H9 (cell line): ENCODE data around the gene KRT8. TPM values are rescaled to one million over a fixed set of nuclear protein-coding genes. Genes with fewer than 3 reads are reported as not detected.

ENCODE experiments used
- DNase-seq: peaks from one replicate; pipeline ENCODE4 v3.0.0-alpha.2; 2017
- H2AFZ ChIP-seq: one replicate; pipeline ENCODE4 v1.6.1; 2013; ENCODE audit warnings: mild to moderate bottlenecking, low read length, control low read depth, moderate library complexity
- H2AK5ac ChIP-seq: 2 replicates; pipeline ENCODE4 v1.6.1; 2013; ENCODE audit warnings: low read length, control low read depth, mixed read lengths; ENCODE audit not compliant: insufficient read length
- H2BK120ac ChIP-seq: one replicate; pipeline ENCODE4 v1.6.1; 2013; ENCODE audit warnings: low read depth, mild to moderate bottlenecking, low read length, control low read depth, inconsistent platforms; ENCODE audit not compliant: poor library complexity, severe bottlenecking
- H2BK12ac ChIP-seq: 2 replicates; pipeline ENCODE4 v1.6.1; 2013; ENCODE audit warnings: low read length, control low read depth, mixed read lengths, low read depth; ENCODE audit not compliant: insufficient read length
- H2BK15ac ChIP-seq: 2 replicates; pipeline ENCODE4 v1.6.1; 2013; ENCODE audit warnings: low read depth, low read length, control low read depth
- H2BK20ac ChIP-seq: one replicate; pipeline ENCODE4 v1.6.1; 2013; ENCODE audit warnings: low read depth, mild to moderate bottlenecking, low read length, control low read depth, inconsistent platforms; ENCODE audit not compliant: poor library complexity, severe bottlenecking
- H2BK5ac ChIP-seq: 2 replicates; pipeline ENCODE4 v1.6.1; 2013; ENCODE audit warnings: low read length, control low read depth, mixed read lengths; ENCODE audit not compliant: insufficient read length
- H3K14ac ChIP-seq: 2 replicates; pipeline ENCODE4 v1.6.1; 2013; ENCODE audit warnings: low read length, control low read depth; ENCODE audit not compliant: insufficient read depth
- H3K18ac ChIP-seq: 2 replicates; pipeline ENCODE4 v1.6.1; 2013; ENCODE audit warnings: low read depth, mild to moderate bottlenecking, mixed read lengths, low read length, control low read depth; ENCODE audit not compliant: insufficient read length
- H3K23ac ChIP-seq: 2 replicates; pipeline ENCODE4 v1.6.1; 2013; ENCODE audit warnings: low read length, control low read depth, mixed read lengths, low read depth; ENCODE audit not compliant: insufficient read length
- H3K23me2 ChIP-seq: 2 replicates; pipeline ENCODE4 v1.6.1; 2013; ENCODE audit warnings: low read depth, mild to moderate bottlenecking, mixed read lengths, low read length, control low read depth; ENCODE audit not compliant: insufficient read length, poor library complexity, severe bottlenecking
- H3K27ac ChIP-seq: 2 replicates; pipeline ENCODE4 v1.5.1; 2013; ENCODE audit warnings: low read length, control low read depth, mixed read lengths, low read depth; ENCODE audit not compliant: insufficient read length
- H3K27me3 ChIP-seq: 2 replicates; pipeline ENCODE4 v1.6.1; 2013; ENCODE audit warnings: low read length, control low read depth, inconsistent platforms; ENCODE audit not compliant: insufficient read depth
- H3K4ac ChIP-seq: 2 replicates; pipeline ENCODE4 v1.6.1; 2013; ENCODE audit warnings: low read depth, mild to moderate bottlenecking, control low read depth, inconsistent platforms, low read length, moderate library complexity
- H3K4me1 ChIP-seq: 2 replicates; pipeline ENCODE4 v1.6.1; 2013; ENCODE audit warnings: low read length, control low read depth, inconsistent platforms; ENCODE audit not compliant: insufficient read depth
- H3K4me2 ChIP-seq: 2 replicates; pipeline ENCODE4 v1.6.1; 2013; ENCODE audit warnings: low read length, control low read depth, mixed read lengths; ENCODE audit not compliant: insufficient read length, insufficient read depth
- H3K56ac ChIP-seq: 2 replicates; pipeline ENCODE4 v1.6.1; 2013; ENCODE audit warnings: low read depth, mild to moderate bottlenecking, mixed read lengths, low read length, control low read depth; ENCODE audit not compliant: insufficient read length
- H3K79me1 ChIP-seq: 2 replicates; pipeline ENCODE4 v1.6.1; 2013; ENCODE audit warnings: low read depth, mild to moderate bottlenecking, moderate library complexity, low read length, control low read depth, inconsistent platforms; ENCODE audit not compliant: insufficient read depth, poor library complexity, severe bottlenecking
- H3K79me2 ChIP-seq: 2 replicates; pipeline ENCODE4 v1.6.1; 2013; ENCODE audit warnings: low read length, control low read depth, inconsistent platforms; ENCODE audit not compliant: insufficient read depth
- H3K9ac ChIP-seq: 2 replicates; pipeline ENCODE4 v1.6.1; 2013; ENCODE audit warnings: low read length, control low read depth, mixed read lengths; ENCODE audit not compliant: insufficient read length; ENCODE audit errors: extremely low read depth
- H3K9me3 ChIP-seq: one replicate; pipeline ENCODE4 v1.6.1; 2013; ENCODE audit warnings: low read depth, low read length, inconsistent platforms; ENCODE audit not compliant: control insufficient read depth
- H3T11ph ChIP-seq: one replicate; pipeline ENCODE4 v1.6.1; 2013; ENCODE audit warnings: mild to moderate bottlenecking, low read length, control low read depth, inconsistent platforms
- H4K20me1 ChIP-seq: one replicate; pipeline ENCODE4 v1.6.1; 2013; ENCODE audit not compliant: control insufficient read depth, insufficient read length, insufficient read depth
- H4K5ac ChIP-seq: 2 replicates; pipeline ENCODE4 v1.6.1; 2013; ENCODE audit warnings: low read depth, mild to moderate bottlenecking, mixed read lengths, low read length, control low read depth; ENCODE audit not compliant: insufficient read length
- H4K8ac ChIP-seq: replicated peaks from 2 replicates; pipeline ENCODE4 v1.6.1; 2013; ENCODE audit warnings: low read length, control low read depth, mixed read lengths, low read depth; ENCODE audit not compliant: insufficient read length
- H4K91ac ChIP-seq: 2 replicates; pipeline ENCODE4 v1.6.1; 2013; ENCODE audit warnings: low read depth, mild to moderate bottlenecking, moderate library complexity, mixed read lengths, low read length, control low read depth; ENCODE audit not compliant: insufficient read length
- H3K27ac Mint-ChIP-seq, 3 experiments: 2 replicates in 2 of 3; 3 replicates in 1 of 3; pipeline ENCODE4 v1.8.0; 2020 to 2021; ENCODE audit warnings: mixed read lengths in 3 of 3, mild to moderate bottlenecking in 1 of 3, moderate library complexity in 1 of 3
- H3K27me3 Mint-ChIP-seq: 2 replicates; pipeline ENCODE4 v1.8.0; 2021; ENCODE audit warnings: low read depth, mild to moderate bottlenecking, moderate library complexity, mixed read lengths
- H3K36me3 Mint-ChIP-seq, 3 experiments: 2 replicates in 2 of 3; 3 replicates in 1 of 3; pipeline ENCODE4 v1.8.0; 2020 to 2021; ENCODE audit warnings: low read depth in 3 of 3, mixed read lengths in 3 of 3; ENCODE audit not compliant: insufficient read depth in 1 of 3
- H3K4me1 Mint-ChIP-seq, 2 experiments: 2 replicates each; pipeline ENCODE4 v1.8.0; 2020; ENCODE audit warnings: mixed read lengths in 2 of 2
- H3K4me3 Mint-ChIP-seq, 2 experiments: 2 replicates in 1 of 2; 3 replicates in 1 of 2; pipeline ENCODE4 v1.8.0; 2020 to 2021; ENCODE audit warnings: mild to moderate bottlenecking in 2 of 2, mixed read lengths in 2 of 2, moderate library complexity in 1 of 2
- H3K9me3 Mint-ChIP-seq, 2 experiments: 2 replicates in 1 of 2; 3 replicates in 1 of 2; pipeline ENCODE4 v1.8.0; 2020; ENCODE audit warnings: mild to moderate bottlenecking in 2 of 2, mixed read lengths in 2 of 2, moderate library complexity in 1 of 2
- WGBS: extraction: QIAGEN DNeasy Blood & Tissue Kit; methylation state at CpG from one replicate; pipeline ENCODE4 v1.1.7; 2013; ENCODE audit warnings: missing lambda C conversion rate, low lambda C conversion rate, mixed read lengths; ENCODE audit not compliant: insufficient read length; ENCODE audit errors: extremely low coverage; 5-methylcytosine and 5-hydroxymethylcytosine counted together
- total RNA-seq: library from RNA; stranded (reverse); gene quantifications from 2 replicates; pipeline ENCODE4 v1.2.1, GENCODE V29; 2021
- TF ChIP-seq, protein P1 (sequence below): fragments of 200-600 bp; sonication (generic); conservative IDR thresholded peaks from 3 replicates; pipeline ENCODE4 v1.8.0; 2021; ENCODE audit warnings: antibody characterized with exemption, mild to moderate bottlenecking

The KRT8 gene
- total RNA-seq, 1 experiment from 2014 or later: 244 TPM

DNA sequence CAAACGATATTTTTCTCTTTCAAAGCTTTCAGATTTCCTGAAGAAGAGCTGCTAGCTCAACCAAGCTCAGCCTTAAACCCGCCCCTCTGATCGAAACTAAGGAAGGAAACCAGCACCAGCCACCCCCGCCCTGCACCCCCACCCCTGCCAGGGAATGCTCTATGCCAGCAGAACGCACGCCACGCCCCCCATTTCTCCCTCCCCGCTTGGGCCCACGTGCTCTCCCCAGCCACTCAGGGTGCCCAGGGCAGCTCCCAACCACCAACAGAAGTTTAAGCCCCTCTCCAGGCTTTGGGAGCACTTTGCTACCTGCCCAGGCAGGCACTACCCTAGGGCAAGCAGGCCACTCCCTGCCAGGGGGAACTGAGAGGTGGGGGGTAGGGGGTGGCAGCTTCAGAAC lies 37.2 kb downstream of the KRT8 start:
- Histone ChIP-seq H2AK5ac (no peak overlapping the region), H3K9me3 (no peaks in the 10 kb centered on the region), H3K23ac (no peak overlapping the region), H4K8ac (no peak overlapping the region), H4K91ac (no peak overlapping the region), H3K18ac (no peak overlapping the region), H4K5ac (no peak overlapping the region), H3K4me2 (no peak overlapping the region), H3K14ac (no peak overlapping the region), H3T11ph (no peak overlapping the region), H2BK15ac (no peak overlapping the region), H2BK12ac (no peak overlapping the region), H3K9ac (no peak overlapping the region), H3K27ac (no peak overlapping the region), H3K4ac (no peak overlapping the region), H2BK120ac (no peak overlapping the region), H2AFZ (no peak overlapping the region), H4K20me1 (no peaks in the 10 kb centered on the region), H3K56ac (no peak overlapping the region), H3K79me2 (no peaks in the 10 kb centered on the region), H2BK5ac (no peak overlapping the region), H3K27me3 (no peaks in the 10 kb centered on the region), H3K23me2 (no peaks in the 10 kb centered on the region), H3K4me1 (no peaks in the 10 kb centered on the region), H3K79me1 (no peaks in the 10 kb centered on the region), H2BK20ac (no peak overlapping the region)
- Mint-ChIP-seq H3K4me3 (no peak overlapping the region), H3K27ac (no peak overlapping the region), H3K27me3 (peaks cover 22% of the 10 kb centered on the region), H3K9me3 (no peaks in the 10 kb centered on the region), H3K4me1 (peaks cover 2 to 13% of the 10 kb centered on the region in 2 experiments), H3K36me3 (no peaks in the 10 kb centered on the region)
- peak; percentile 73 for DNase-seq
- TF ChIP-seq, protein P1, sequence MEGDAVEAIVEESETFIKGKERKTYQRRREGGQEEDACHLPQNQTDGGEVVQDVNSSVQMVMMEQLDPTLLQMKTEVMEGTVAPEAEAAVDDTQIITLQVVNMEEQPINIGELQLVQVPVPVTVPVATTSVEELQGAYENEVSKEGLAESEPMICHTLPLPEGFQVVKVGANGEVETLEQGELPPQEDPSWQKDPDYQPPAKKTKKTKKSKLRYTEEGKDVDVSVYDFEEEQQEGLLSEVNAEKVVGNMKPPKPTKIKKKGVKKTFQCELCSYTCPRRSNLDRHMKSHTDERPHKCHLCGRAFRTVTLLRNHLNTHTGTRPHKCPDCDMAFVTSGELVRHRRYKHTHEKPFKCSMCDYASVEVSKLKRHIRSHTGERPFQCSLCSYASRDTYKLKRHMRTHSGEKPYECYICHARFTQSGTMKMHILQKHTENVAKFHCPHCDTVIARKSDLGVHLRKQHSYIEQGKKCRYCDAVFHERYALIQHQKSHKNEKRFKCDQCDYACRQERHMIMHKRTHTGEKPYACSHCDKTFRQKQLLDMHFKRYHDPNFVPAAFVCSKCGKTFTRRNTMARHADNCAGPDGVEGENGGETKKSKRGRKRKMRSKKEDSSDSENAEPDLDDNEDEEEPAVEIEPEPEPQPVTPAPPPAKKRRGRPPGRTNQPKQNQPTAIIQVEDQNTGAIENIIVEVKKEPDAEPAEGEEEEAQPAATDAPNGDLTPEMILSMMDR: no peak
- WGBS: no CpG with 5 or more reads among the region's 9 CpGs
